Cardiac muscle cell (in vitro differentiated cells and primary cell): ENCODE measurements around the gene EVA1B. TPM values are rescaled to one million over a fixed set of nuclear protein-coding genes. Genes with fewer than 3 reads are reported as not detected.

Experiments
- DNase-seq, 2 donors: peaks; one replicate each; pipeline versions ENCODE4 v3.0.0 to v3.0.0-alpha.2; 2010 to 2017; ENCODE audit warnings: low read depth in 1 of 2, low spot score in 1 of 2
- H3K27ac ChIP-seq: fragments of 200-600 bp; sonication (generic); 2 replicates; pipeline ENCODE4 v1.5.1; 2016
- H3K27me3 ChIP-seq: fragments of 200-600 bp; sonication (generic); 2 replicates; pipeline ENCODE4 v1.6.0; 2016; ENCODE audit warnings: control low read depth
- H3K36me3 ChIP-seq: fragments of 200-600 bp; sonication (generic); 2 replicates; pipeline ENCODE4 v1.5.1; 2016; ENCODE audit warnings: control low read depth
- H3K4me1 ChIP-seq: fragments of 200-600 bp; sonication (generic); 2 replicates; pipeline ENCODE4 v1.8.1; 2017; ENCODE audit warnings: low read depth, mild to moderate bottlenecking, mixed run types
- H3K4me3 ChIP-seq: fragments of 200-600 bp; sonication (generic); 2 replicates; pipeline ENCODE4 v1.5.1; 2016; ENCODE audit warnings: mild to moderate bottlenecking
- H3K9me3 ChIP-seq: fragments of 200-600 bp; sonication (generic); 2 replicates; pipeline ENCODE4 v1.5.1; 2017; ENCODE audit warnings: low read depth, mild to moderate bottlenecking, control low read depth
- polyA plus RNA-seq: library from polyadenylated mRNA; unstranded; fragments of >200 nt; fragmentation: Nextera tagmentation; extraction: Ambion mirVana; gene quantifications from 2 replicates; pipeline ENCODE4 v1.2.1, GENCODE V29; 2016
- total RNA-seq: library from RNA; depleted of rRNA; stranded (reverse); fragments of >200 nt; gene quantifications from 2 replicates; pipeline ENCODE4 v1.2.3, GENCODE V29; 2016
- TF ChIP-seq, protein P1 (sequence below): IDR thresholded peaks from 2 replicates; pipeline ENCODE4 v1.5.1; 2012; ENCODE audit warnings: low read depth, mild to moderate bottlenecking, low read length

EVA1B gene
- total and polyA plus RNA-seq, 2 experiments from 2014 or later = 24.5 to 40.4 TPM

DNA sequence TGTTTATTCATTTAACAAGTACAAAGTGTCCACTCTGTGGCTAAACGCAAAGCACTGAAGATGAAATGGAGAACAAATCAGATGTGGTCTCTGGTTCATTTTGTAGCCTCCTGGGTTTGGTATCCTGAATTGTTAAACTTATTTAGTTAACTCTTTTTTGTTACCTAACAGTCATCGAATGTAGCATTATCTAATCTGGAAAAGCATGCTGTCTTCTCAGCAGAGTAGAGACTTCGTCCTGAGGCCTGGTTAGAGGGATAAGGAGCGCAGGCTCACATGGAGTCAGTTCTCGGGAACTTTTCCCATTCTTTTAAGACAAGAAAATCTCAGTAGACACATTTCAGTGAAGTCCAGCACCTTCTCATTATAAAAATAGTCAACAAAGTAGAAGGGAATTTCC is 50.4 kb downstream of the EVA1B start:
- H3K27ac ChIP-seq = peak overlapping the region; percentile 88
- H3K27me3 ChIP-seq = no peaks in the 10 kb centered on the region
- TF ChIP-seq, protein P1, sequence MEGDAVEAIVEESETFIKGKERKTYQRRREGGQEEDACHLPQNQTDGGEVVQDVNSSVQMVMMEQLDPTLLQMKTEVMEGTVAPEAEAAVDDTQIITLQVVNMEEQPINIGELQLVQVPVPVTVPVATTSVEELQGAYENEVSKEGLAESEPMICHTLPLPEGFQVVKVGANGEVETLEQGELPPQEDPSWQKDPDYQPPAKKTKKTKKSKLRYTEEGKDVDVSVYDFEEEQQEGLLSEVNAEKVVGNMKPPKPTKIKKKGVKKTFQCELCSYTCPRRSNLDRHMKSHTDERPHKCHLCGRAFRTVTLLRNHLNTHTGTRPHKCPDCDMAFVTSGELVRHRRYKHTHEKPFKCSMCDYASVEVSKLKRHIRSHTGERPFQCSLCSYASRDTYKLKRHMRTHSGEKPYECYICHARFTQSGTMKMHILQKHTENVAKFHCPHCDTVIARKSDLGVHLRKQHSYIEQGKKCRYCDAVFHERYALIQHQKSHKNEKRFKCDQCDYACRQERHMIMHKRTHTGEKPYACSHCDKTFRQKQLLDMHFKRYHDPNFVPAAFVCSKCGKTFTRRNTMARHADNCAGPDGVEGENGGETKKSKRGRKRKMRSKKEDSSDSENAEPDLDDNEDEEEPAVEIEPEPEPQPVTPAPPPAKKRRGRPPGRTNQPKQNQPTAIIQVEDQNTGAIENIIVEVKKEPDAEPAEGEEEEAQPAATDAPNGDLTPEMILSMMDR = no peak
- DNase-seq = peak in 1 of 2 donors; percentile 35
- H3K9me3 ChIP-seq = no peaks in the 10 kb centered on the region
- peaks cover 5% of the 10 kb centered on the region for H3K36me3 ChIP-seq
- H3K4me1 ChIP-seq = peaks cover 21% of the 10 kb centered on the region
- no peak overlapping the region for H3K4me3 ChIP-seq

Other genes with a start within 250 kb of the EVA1B start
- 1.8 and 3.6 TPM in 2 replicates for gene TEKT2, start 239.6 kb downstream of the EVA1B start, total RNA-seq
- 0.95 and 3.8 TPM in 2 replicates for gene TEKT2, start 239.6 kb downstream of the EVA1B start, polyA plus RNA-seq
- 68.4 and 83.3 TPM in 2 replicates for gene ADPRS, start 234.8 kb downstream of the EVA1B start, total RNA-seq
- gene ADPRS, start 234.8 kb downstream of the EVA1B start, polyA plus RNA-seq = 59.7 and 60.4 TPM in 2 replicates
- gene COL8A2, start 198.4 kb downstream of the EVA1B start, total RNA-seq = 0.11 and 0.57 TPM in 2 replicates
- 0.05 TPM in 1 of 2 replicates, not detected in the other for gene COL8A2, start 198.4 kb downstream of the EVA1B start, polyA plus RNA-seq
- gene TRAPPC3, start 174.2 kb downstream of the EVA1B start, total RNA-seq = 83.5 and 99.6 TPM in 2 replicates
- 119 and 125 TPM in 2 replicates for gene TRAPPC3, start 174.2 kb downstream of the EVA1B start, polyA plus RNA-seq
- gene MAP7D1, start 167.5 kb downstream of the EVA1B start, total RNA-seq = 224 and 239 TPM in 2 replicates
- 132 and 141 TPM in 2 replicates for gene MAP7D1, start 167.5 kb downstream of the EVA1B start, polyA plus RNA-seq
- 60.2 and 92.9 TPM in 2 replicates for gene THRAP3, start 99.2 kb downstream of the EVA1B start, total RNA-seq
- gene THRAP3, start 99.2 kb downstream of the EVA1B start, polyA plus RNA-seq = 48.6 and 63.6 TPM in 2 replicates
- 21.5 and 44.0 TPM in 2 replicates for gene SH3D21, start 17.3 kb downstream of the EVA1B start, total RNA-seq
- 13.5 and 22.8 TPM in 2 replicates for gene SH3D21, start 17.3 kb downstream of the EVA1B start, polyA plus RNA-seq
- gene STK40, start 62.3 kb upstream of the EVA1B start, total RNA-seq = 37.0 and 38.5 TPM in 2 replicates
- gene STK40, start 62.3 kb upstream of the EVA1B start, polyA plus RNA-seq = 43.9 and 51.1 TPM in 2 replicates
- 15.9 and 20.6 TPM in 2 replicates for gene LSM10, start 74.3 kb upstream of the EVA1B start, total RNA-seq
- 70.7 and 75.7 TPM in 2 replicates for gene LSM10, start 74.3 kb upstream of the EVA1B start, polyA plus RNA-seq
- 16.9 and 18.5 TPM in 2 replicates for gene OSCP1, start 126.8 kb upstream of the EVA1B start, total RNA-seq
- gene OSCP1, start 126.8 kb upstream of the EVA1B start, polyA plus RNA-seq = 19.5 and 22.0 TPM in 2 replicates
- 83.5 and 134 TPM in 2 replicates for gene MRPS15, start 140.7 kb upstream of the EVA1B start, total RNA-seq
- 143 and 166 TPM in 2 replicates for gene MRPS15, start 140.7 kb upstream of the EVA1B start, polyA plus RNA-seq
- gene CSF3R, start 159.3 kb upstream of the EVA1B start, total RNA-seq = 5.8 and 6.0 TPM in 2 replicates
- 3.3 and 4.8 TPM in 2 replicates for gene CSF3R, start 159.3 kb upstream of the EVA1B start, polyA plus RNA-seq